HEK293 (cell line): Measurements from ENCODE around the gene KIAA1671.
A peak's percentile ranks its signal among the peaks of the same experiment; 100 is the strongest.

Experiments used
- CTCF ChIA-PET: fragments of 350-600 bp; formaldehyde crosslinking; extraction: SDS; loops from one replicate; lab custom pipeline; 2021; ENCODE audit warnings: antibody characterized with exemption; lab: Yijun Ruan, JAX
- POLR2A ChIA-PET: fragments of 300-600 bp; formaldehyde crosslinking; extraction: SDS; loops from one replicate; lab custom pipeline; 2020; ENCODE audit warnings: antibody characterized with exemption, inconsistent platforms; lab: Yijun Ruan, JAX
- H3K27ac ChIP-seq: fragments of 200-500 bp; sonication (Bioruptor generic); 2 replicates; pipeline ENCODE4 v1.5.1; 2014; ENCODE audit warnings: low read depth, low read length, control low read depth, inconsistent platforms; ENCODE audit errors: extremely low read depth
- H3K36me3 ChIP-seq, 2 experiments: fragments of 200-500 bp in 1 of 2; sonication (Bioruptor generic) in 1 of 2; 1 replicate in 1 of 2; 2 replicates in 1 of 2; pipeline ENCODE4 v1.5.1; 2014 to 2017; ENCODE audit warnings: inconsistent platforms in 2 of 2, low read length in 2 of 2; ENCODE audit not compliant: control insufficient read depth in 2 of 2, insufficient read depth in 1 of 2
- H3K4me1 ChIP-seq: fragments of 200-500 bp; sonication (Bioruptor generic); 2 replicates; pipeline ENCODE4 v1.5.1; 2014; ENCODE audit warnings: mild to moderate bottlenecking, low read length, inconsistent platforms; ENCODE audit not compliant: control insufficient read depth, insufficient read depth
- H3K4me3 ChIP-seq: 2 replicates; pipeline ENCODE4 v1.5.1; 2011; ENCODE audit warnings: low read depth, mild to moderate bottlenecking, control low read depth, low read length, moderate library complexity
- H3K9me3 ChIP-seq: fragments of 200-500 bp; sonication (Bioruptor generic); 2 replicates; pipeline ENCODE4 v1.5.1; 2014; ENCODE audit warnings: low read depth, low read length, inconsistent platforms; ENCODE audit not compliant: control insufficient read depth, insufficient read depth
- BCL6B ChIP-seq: fragments of 450-650 bp; formaldehyde crosslinking; IDR thresholded peaks from 2 replicates; pipeline ENCODE4 v1.5.1; 2017; ENCODE audit warnings: missing biosample characterization, missing genetic modification characterization
- ELK4 ChIP-seq: IDR thresholded peaks from 2 replicates; pipeline ENCODE4 v1.6.1; 2011; ENCODE audit warnings: mild to moderate bottlenecking, low read depth, low read length, borderline replicate concordance
- FEZF1 ChIP-seq: fragments of 450-650 bp; formaldehyde crosslinking; IDR thresholded peaks from 2 replicates; pipeline ENCODE4 v1.5.1; 2016; ENCODE audit warnings: missing biosample characterization, missing genetic modification characterization
- KLF10 ChIP-seq: fragments of 450-650 bp; IDR thresholded peaks from 2 replicates; pipeline ENCODE4 v1.5.1; 2018; ENCODE audit warnings: missing biosample characterization, mild to moderate bottlenecking, missing genetic modification characterization
- KLF16 ChIP-seq: fragments of 450-650 bp; formaldehyde crosslinking; IDR thresholded peaks from 2 replicates; pipeline ENCODE4 v1.5.1; 2017; ENCODE audit warnings: missing biosample characterization, missing genetic modification characterization
- KLF9 ChIP-seq: fragments of 450-650 bp; formaldehyde crosslinking; IDR thresholded peaks from 2 replicates; pipeline ENCODE4 v1.5.1; 2016; ENCODE audit warnings: missing biosample characterization, missing genetic modification characterization, low read depth
- MEIS1 ChIP-seq: sonication (generic); formaldehyde crosslinking; IDR thresholded peaks from 2 replicates; pipeline ENCODE4 v1.8.1; 2022; ENCODE audit warnings: missing genetic modification reagents, mild to moderate bottlenecking, borderline replicate concordance
- MZF1 ChIP-seq: fragments of 450-650 bp; formaldehyde crosslinking; IDR thresholded peaks from 2 replicates; pipeline ENCODE4 v1.5.1; 2017; ENCODE audit warnings: missing biosample characterization, missing genetic modification characterization, borderline replicate concordance
- SCRT1 ChIP-seq: fragments of 450-650 bp; formaldehyde crosslinking; IDR thresholded peaks from 2 replicates; pipeline ENCODE4 v1.5.1; 2016; ENCODE audit warnings: missing biosample characterization, missing genetic modification characterization, borderline replicate concordance
- ZBTB11 ChIP-seq: fragments of 450-650 bp; formaldehyde crosslinking; conservative IDR thresholded peaks from 2 replicates; pipeline ENCODE4 v1.5.1; 2016; ENCODE audit warnings: low read depth, missing biosample characterization, missing genetic modification characterization
- ZBTB48 ChIP-seq: fragments of 450-650 bp; formaldehyde crosslinking; IDR thresholded peaks from 2 replicates; pipeline ENCODE4 v1.5.1; 2016; ENCODE audit warnings: missing biosample characterization, missing genetic modification characterization
- ZBTB6 ChIP-seq: fragments of 450-650 bp; formaldehyde crosslinking; IDR thresholded peaks from 2 replicates; pipeline ENCODE4 v1.5.1; 2017; ENCODE audit warnings: missing biosample characterization, missing genetic modification characterization
- ZEB2 ChIP-seq: fragments of 450-650 bp; formaldehyde crosslinking; IDR thresholded peaks from 2 replicates; pipeline ENCODE4 v1.5.1; 2016; ENCODE audit warnings: missing biosample characterization, missing genetic modification characterization
- ZFHX2 ChIP-seq: fragments of 450-650 bp; formaldehyde crosslinking; conservative IDR thresholded peaks from 2 replicates; pipeline ENCODE4 v1.5.1; 2016; ENCODE audit warnings: missing biosample characterization, missing genetic modification characterization
- ZNF114 ChIP-seq: fragments of 450-650 bp; formaldehyde crosslinking; IDR thresholded peaks from 2 replicates; pipeline ENCODE4 v1.5.0; 2017; ENCODE audit warnings: missing biosample characterization, missing genetic modification characterization
- ZNF132 ChIP-seq: fragments of 450-650 bp; formaldehyde crosslinking; IDR thresholded peaks from 2 replicates; pipeline ENCODE4 v1.5.1; 2017; ENCODE audit warnings: missing biosample characterization, missing genetic modification characterization, borderline replicate concordance
- ZNF157 ChIP-seq: fragments of 450-650 bp; formaldehyde crosslinking; IDR thresholded peaks from 2 replicates; pipeline ENCODE4 v1.5.1; 2016; ENCODE audit warnings: missing biosample characterization, missing genetic modification characterization
- ZNF214 ChIP-seq: fragments of 450-650 bp; formaldehyde crosslinking; IDR thresholded peaks from 2 replicates; pipeline ENCODE4 v1.5.1; 2017; ENCODE audit warnings: missing biosample characterization, mild to moderate bottlenecking, missing genetic modification characterization, borderline replicate concordance
- ZNF239 ChIP-seq: fragments of 450-650 bp; formaldehyde crosslinking; IDR thresholded peaks from 2 replicates; pipeline ENCODE4 v1.5.1; 2016; ENCODE audit warnings: missing biosample characterization, missing genetic modification characterization
- ZNF302 ChIP-seq: fragments of 450-650 bp; formaldehyde crosslinking; IDR thresholded peaks from 2 replicates; pipeline ENCODE4 v1.5.1; 2016; ENCODE audit warnings: missing biosample characterization, missing genetic modification characterization, low read depth
- ZNF335 ChIP-seq: fragments of 450-650 bp; formaldehyde crosslinking; conservative IDR thresholded peaks from 2 replicates; pipeline ENCODE4 v1.5.1; 2016; ENCODE audit warnings: missing biosample characterization, missing genetic modification characterization
- ZNF37A ChIP-seq: fragments of 450-650 bp; IDR thresholded peaks from 2 replicates; pipeline ENCODE4 v1.5.1; 2018; ENCODE audit warnings: missing biosample characterization, missing genetic modification characterization
- ZNF571 ChIP-seq: fragments of 450-650 bp; formaldehyde crosslinking; IDR thresholded peaks from 2 replicates; pipeline ENCODE4 v1.5.0; 2017; ENCODE audit warnings: missing biosample characterization, missing genetic modification characterization
- ZNF623 ChIP-seq: fragments of 450-650 bp; formaldehyde crosslinking; IDR thresholded peaks from 2 replicates; pipeline ENCODE4 v1.5.1; 2016; ENCODE audit warnings: missing biosample characterization, missing genetic modification characterization
- ZNF654 ChIP-seq: fragments of 450-650 bp; formaldehyde crosslinking; IDR thresholded peaks from 2 replicates; pipeline ENCODE4 v1.5.1; 2016; ENCODE audit warnings: low read depth, missing biosample characterization, missing genetic modification characterization
- ZNF707 ChIP-seq: fragments of 450-650 bp; formaldehyde crosslinking; IDR thresholded peaks from 2 replicates; pipeline ENCODE4 v1.5.1; 2016; ENCODE audit warnings: missing biosample characterization, missing genetic modification characterization
- ZNF830 ChIP-seq: fragments of 450-650 bp; IDR thresholded peaks from 2 replicates; pipeline ENCODE4 v1.5.0; 2018; ENCODE audit warnings: missing biosample characterization, missing genetic modification characterization, low read depth, mild to moderate bottlenecking, moderate library complexity
- ZSCAN16 ChIP-seq: fragments of 450-650 bp; formaldehyde crosslinking; IDR thresholded peaks from 2 replicates; pipeline ENCODE4 v1.5.1; 2016; ENCODE audit warnings: missing biosample characterization, missing genetic modification characterization
- ZSCAN18 ChIP-seq: fragments of 450-650 bp; formaldehyde crosslinking; IDR thresholded peaks from 2 replicates; pipeline ENCODE4 v1.5.1; 2016; ENCODE audit warnings: missing biosample characterization, missing genetic modification characterization

KIAA1671 gene

GRCh38 chr22:24996420-24996952, 44.0 kb downstream of the KIAA1671 start (continued):
- TF ChIP-seq ZBTB6, result no peak
- TF ChIP-seq ZNF132 (tag by site-specific recombination), result no peak
- peak; percentile 57 for TF ChIP-seq ZNF335 (tag by site-specific recombination)
- 0 out of 2 replicates have a peak, but pooled peaks have one; percentile 53 for TF ChIP-seq MEIS1 (CRISPR knock-in tag)
- 0 out of 2 replicates have a peak, but pooled peaks have one; percentile 28 for TF ChIP-seq FEZF1
- no peak for TF ChIP-seq ZNF830 (tag by site-specific recombination)
- TF ChIP-seq KLF10 (tag by site-specific recombination), result no peak
- TF ChIP-seq ZBTB48 (tag by site-specific recombination), result peak; percentile 69
- no peak for TF ChIP-seq ZNF302 (tag by site-specific recombination)
- peak; percentile 81 for TF ChIP-seq ZEB2 (tag by site-specific recombination)
- TF ChIP-seq ZBTB11 (tag by site-specific recombination), result no peak
- peak; percentile 95 for TF ChIP-seq MZF1 (tag by site-specific recombination)
- no peak for TF ChIP-seq ZNF157 (tag by site-specific recombination)
- TF ChIP-seq KLF16 (tag by site-specific recombination), result 0 out of 2 replicates have a peak, but pooled peaks have one; percentile 13
- no peak for TF ChIP-seq ZNF37A (tag by site-specific recombination)
- TF ChIP-seq BCL6B (tag by site-specific recombination), result peak; percentile 95
- TF ChIP-seq, all 188 proteins: peak for 32

GRCh38 chr22:24997023-24997422, 44.5 kb downstream of the KIAA1671 start:
- CTCF ChIA-PET, result interaction anchor here (0.6 to 2.3 kb wide), 3 partner anchors 15 to 763 kb away, joined by 3 to 10 read pairs (median 4); no protein-coding TSS in a partner anchor
- POLR2A ChIA-PET, result interaction anchor here (0.5 to 1.1 kb wide), 3 partner anchors 27 to 442 kb away, joined by 3 to 6 read pairs (median 4); no protein-coding TSS in a partner anchor
- H3K27ac ChIP-seq, result no peak overlapping the region
- peaks cover 13% of the 10 kb centered on the region for H3K4me1 ChIP-seq
- no peak overlapping the region for H3K4me3 ChIP-seq
- no peaks in the 10 kb centered on the region for H3K36me3 ChIP-seq
- no peaks in the 10 kb centered on the region for H3K9me3 ChIP-seq
- TF ChIP-seq KLF9, result no peak
- no peak for TF ChIP-seq ZNF623 (tag by site-specific recombination)
- no peak for TF ChIP-seq ZFHX2
- no peak for TF ChIP-seq ZNF239
- TF ChIP-seq ZSCAN18 (tag by site-specific recombination), result no peak
- TF ChIP-seq ZNF114, result no peak
- no peak for TF ChIP-seq ZNF571 (tag by site-specific recombination)
- TF ChIP-seq ZSCAN16 (tag by site-specific recombination), result no peak
- TF ChIP-seq ZNF654 (tag by site-specific recombination), result no peak
- TF ChIP-seq ZNF214, result no peak
- no peak for TF ChIP-seq ZNF707
- TF ChIP-seq ELK4, result no peak
- TF ChIP-seq SCRT1 (tag by site-specific recombination), result no peak
